OCI-LY7 (cell line): ENCODE results near the gene SLIT3. TPM values are rescaled to one million over a fixed set of nuclear protein-coding genes. Genes with fewer than 3 reads are reported as not detected.

Experiments used
- BruUV-seq: library from RNA; stranded (reverse); fragments of 400-500 nt; replicated peaks from 2 replicates; lab custom pipeline; 2021; lab: Mats Ljungman, UMichigan
- CTCF ChIA-PET: fragments of 300-600 bp; sonication (Branson Sonifier 250); formaldehyde crosslinking; loops from one replicate; lab custom pipeline; 2022; ENCODE audit warnings: antibody characterized with exemption; ENCODE audit not compliant: unreplicated experiment; lab: Charles Lee
- POLR2A ChIA-PET: fragments of 300-600 bp; sonication (Branson Sonifier 250); formaldehyde crosslinking; loops from one replicate; lab custom pipeline; 2022; ENCODE audit warnings: antibody characterized with exemption; lab: Charles Lee
- DNase-seq: peaks from one replicate; pipeline ENCODE4 v3.0.0-alpha.2; 2015; ENCODE audit warnings: low spot score
- H2AFZ ChIP-seq: fragments of 200-600 bp; sonication (generic), shearing (Covaris generic); 2 replicates; pipeline ENCODE4 v1.6.1; 2014; ENCODE audit warnings: mild to moderate bottlenecking, antibody characterized with exemption, low read length, moderate library complexity
- H3K27ac ChIP-seq: fragments of 200-600 bp; sonication (generic); 2 replicates; pipeline ENCODE4 v1.5.1; 2014; ENCODE audit warnings: mixed run types, low read depth, mild to moderate bottlenecking, moderate library complexity, low read length, inconsistent platforms; ENCODE audit not compliant: poor library complexity, severe bottlenecking
- H3K36me3 ChIP-seq: fragments of 200-600 bp; sonication (generic); 2 replicates; pipeline ENCODE4 v1.6.1; 2014; ENCODE audit warnings: mild to moderate bottlenecking, antibody characterized with exemption, low read length, moderate library complexity, mixed read lengths; ENCODE audit not compliant: insufficient read depth
- H3K4me1 ChIP-seq: fragments of 200-600 bp; sonication (generic); 2 replicates; pipeline ENCODE4 v1.5.1; 2014; ENCODE audit warnings: mild to moderate bottlenecking, low read length; ENCODE audit not compliant: insufficient read depth, poor library complexity, severe bottlenecking
- H3K4me2 ChIP-seq: fragments of 200-600 bp; sonication (generic); 2 replicates; pipeline ENCODE4 v1.6.1; 2014; ENCODE audit warnings: mild to moderate bottlenecking, low read length
- H3K4me3 ChIP-seq: fragments of 200-600 bp; sonication (generic); 2 replicates; pipeline ENCODE4 v1.5.1; 2014; ENCODE audit warnings: mild to moderate bottlenecking, low read depth, low read length; ENCODE audit not compliant: poor library complexity, severe bottlenecking
- H3K79me2 ChIP-seq: fragments of 200-600 bp; sonication (generic); 2 replicates; pipeline ENCODE4 v1.6.1; 2016; ENCODE audit warnings: low read depth, mild to moderate bottlenecking, low read length, moderate library complexity, mixed read lengths; ENCODE audit not compliant: insufficient read depth
- H3K9me2 ChIP-seq: fragments of 200-600 bp; sonication (generic); 2 replicates; pipeline ENCODE4 v1.6.1; 2016; ENCODE audit warnings: mild to moderate bottlenecking, low read length, mixed read lengths; ENCODE audit not compliant: insufficient read depth
- H3K9me3 ChIP-seq: fragments of 200-600 bp; sonication (generic); 2 replicates; pipeline ENCODE4 v1.6.1; 2014; ENCODE audit warnings: mild to moderate bottlenecking, mixed run types, low read length, mixed read lengths
- H4K20me1 ChIP-seq: fragments of 200-600 bp; sonication (generic); 2 replicates; pipeline ENCODE4 v1.6.1; 2014; ENCODE audit warnings: mild to moderate bottlenecking, antibody characterized with exemption, low read length, moderate library complexity, mixed read lengths; ENCODE audit not compliant: insufficient read depth
- CTCF ChIP-seq: fragments of 200-600 bp; sonication (generic); conservative IDR thresholded peaks from 2 replicates; pipeline ENCODE4 v1.5.1; 2014; ENCODE audit warnings: mild to moderate bottlenecking, antibody characterized with exemption, low read length, moderate library complexity, mixed read lengths
- EZH2phosphoT487 ChIP-seq: fragments of 200-600 bp; sonication (generic); IDR thresholded peaks from 2 replicates; pipeline ENCODE4 v1.6.1; 2018; ENCODE audit warnings: low read depth, borderline replicate concordance, mild to moderate bottlenecking, mixed run types, antibody characterized with exemption, low read length, moderate library complexity, mixed read lengths
- intact Hi-C: fragments of 100-400 bp; cut with micrococcal nuclease; formaldehyde crosslinking; loops from one replicate; pipeline ENCODE4 v1.10.0; 2022; ENCODE audit not compliant: unreplicated experiment
- total RNA-seq, 2 experiments: library from RNA; depleted of rRNA in 1 of 2; stranded (reverse); fragments of >200 nt in 1 of 2; shearing (Covaris generic) in 1 of 2; gene quantifications; 2 replicates each; pipeline ENCODE4 v1.2.3, GENCODE V29; 2014 to 2022

SLIT3 gene
- total RNA-seq, 2 experiments from 2014 or later: not detected

DNA sequence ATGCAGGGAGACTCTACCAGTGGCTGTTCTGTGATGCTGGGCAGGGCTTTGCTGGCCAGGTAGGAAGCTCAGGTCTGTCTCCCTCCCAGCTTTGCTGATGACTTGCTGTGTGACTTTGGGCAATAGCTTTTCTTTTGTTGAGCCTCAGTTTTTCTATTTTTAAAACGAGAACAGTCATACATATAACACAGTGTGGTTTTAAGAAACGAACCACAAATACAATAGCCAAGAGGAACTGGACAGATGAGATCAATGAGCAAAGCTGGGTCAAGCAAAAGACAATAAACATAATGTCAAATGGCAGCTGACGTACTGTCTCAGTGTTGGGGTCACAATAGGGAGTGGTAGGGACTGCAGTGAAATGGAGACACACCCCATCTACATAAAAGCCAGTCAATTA lies 20.2 kb downstream of the SLIT3 start:
- H3K27ac ChIP-seq: no peak overlapping the region
- no peak for DNase-seq
- no peak overlapping the region for H2AFZ ChIP-seq
- H3K79me2 ChIP-seq: no peaks in the 10 kb centered on the region
- H3K4me2 ChIP-seq: no peak overlapping the region
- H3K9me2 ChIP-seq: no peaks in the 10 kb centered on the region
- TF ChIP-seq CTCF (no peak), EZH2phosphoT487 (no peak)
- H3K4me1 ChIP-seq: no peaks in the 10 kb centered on the region
- no peaks in the 10 kb centered on the region for H3K36me3 ChIP-seq
- no peak overlapping the region for H3K4me3 ChIP-seq
- intact Hi-C loops: no loop called here
- ChIA-PET POLR2A (no interaction called here), CTCF (no interaction called here)
- H3K9me3 ChIP-seq: no peaks in the 10 kb centered on the region
- H4K20me1 ChIP-seq: no peaks in the 10 kb centered on the region
- BruUV-seq: no TSS peak

GRCh38 chr5:169280286-169280685 lies 20.7 kb downstream of the SLIT3 start:
- no peak for TF ChIP-seq EZH2phosphoT487
- no TSS peak for BruUV-seq
- Histone ChIP-seq H3K4me3 (no peak overlapping the region), H3K9me2 (no peaks in the 10 kb centered on the region), H3K9me3 (no peaks in the 10 kb centered on the region), H3K4me2 (no peak overlapping the region), H4K20me1 (no peaks in the 10 kb centered on the region), H2AFZ (no peak overlapping the region), H3K4me1 (no peaks in the 10 kb centered on the region), H3K36me3 (no peaks in the 10 kb centered on the region), H3K79me2 (no peaks in the 10 kb centered on the region), H3K27ac (no peak overlapping the region)
- intact Hi-C loops: no loop called here
- no peak for DNase-seq
- POLR2A ChIA-PET: no interaction called here
- CTCF ChIA-PET: no interaction called here

DNA sequence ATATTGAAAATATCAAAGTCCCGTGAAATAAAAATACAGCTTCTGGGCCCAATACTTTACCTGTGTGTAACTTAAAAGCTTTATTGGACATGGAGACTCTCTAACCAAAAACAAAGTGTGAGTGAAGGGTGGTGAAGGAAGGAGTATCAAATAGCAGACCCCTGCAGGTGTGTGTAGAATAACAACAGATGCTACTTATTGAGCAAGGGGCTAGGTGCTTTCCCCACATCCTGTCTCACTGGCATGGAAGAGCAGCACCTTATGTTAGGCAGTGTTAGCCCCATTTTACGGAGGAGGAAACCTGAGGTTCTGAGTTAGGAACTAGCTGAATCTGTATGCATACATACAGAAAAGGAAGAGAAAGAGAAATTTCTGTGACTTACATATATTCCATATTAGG lies 21.8 kb downstream of the SLIT3 start:
- no peak for TF ChIP-seq EZH2phosphoT487
- TF ChIP-seq CTCF: no peak
- no peaks in the 10 kb centered on the region for H3K9me3 ChIP-seq
- H3K36me3 ChIP-seq: no peaks in the 10 kb centered on the region
- H3K27ac ChIP-seq: no peak overlapping the region
- H3K9me2 ChIP-seq: no peaks in the 10 kb centered on the region
- intact Hi-C loops: no loop called here
- H4K20me1 ChIP-seq: no peaks in the 10 kb centered on the region
- H3K4me3 ChIP-seq: no peak overlapping the region
- no peaks in the 10 kb centered on the region for H3K79me2 ChIP-seq
- H2AFZ ChIP-seq: no peak overlapping the region
- POLR2A ChIA-PET: interaction anchor here (0.7 to 1.2 kb wide), 2 partner anchors 30 to 238 kb away, joined by 3 to 4 read pairs; no protein-coding TSS in a partner anchor
- no peak for DNase-seq
- CTCF ChIA-PET: interaction anchor here (0.5 kb wide), 1 partner anchor 599 kb away, joined by 3 read pairs; no protein-coding TSS in a partner anchor
- BruUV-seq: no TSS peak
- H3K4me1 ChIP-seq: no peaks in the 10 kb centered on the region
- no peak overlapping the region for H3K4me2 ChIP-seq
